ENCODE data around the gene OR5K1.

DNA sequence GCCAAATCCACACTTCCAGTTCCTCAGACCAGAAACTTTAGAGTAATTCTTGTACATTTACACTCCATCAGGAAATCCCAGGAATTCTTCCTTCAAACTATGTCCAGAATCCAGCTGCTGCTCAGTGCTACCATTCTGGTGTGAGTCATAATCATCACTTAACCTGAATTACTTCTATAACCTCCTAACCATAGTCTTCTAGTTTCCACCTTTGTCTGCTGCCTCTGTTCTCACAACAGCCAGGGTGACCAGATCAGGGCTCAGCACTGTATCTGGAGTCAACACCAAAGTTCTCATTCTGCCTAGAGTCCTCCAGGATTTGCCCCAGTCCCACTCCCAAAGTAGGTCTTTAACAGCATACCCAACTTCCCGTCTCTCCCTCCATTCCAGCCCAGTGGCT lies 56.4 kb downstream of the OR5K1 start:
- no peak for TF ChIP-seq SUZ12 (IDR thresholded peaks at IDR 0.05; ENCODE audit: extremely low read depth, insufficient read depth, insufficient read length)
- TF ChIP-seq YY1 (IDR thresholded peaks at IDR 0.05; ENCODE audit: insufficient read depth, insufficient read length), result no peak

All from NT2/D1 (cell line).